Adrenal gland (tissue), 12 donors: ENCODE results near the gene PBX3. TPM values are rescaled to one million over a fixed set of nuclear protein-coding genes. Genes with fewer than 3 reads are reported as not detected.
A peak's percentile ranks its signal among the peaks of the same experiment; 100 is the strongest.

Experiments used
- DNase-seq, 7 donors: peaks; one replicate each; pipeline ENCODE4 v3.0.0-alpha.2; 2019 to 2020
- H3K27ac ChIP-seq, 5 donors: fragments of 200-600 bp; sonication (generic) in 4 of 5; 1 replicate in 3 of 5; 2 replicates in 2 of 5; pipeline versions ENCODE4 v1.5.1 to v1.8.0; 2016 to 2020; ENCODE audit warnings: mild to moderate bottlenecking in 1 of 5
- H3K27me3 ChIP-seq: fragments of 200-600 bp; 2 replicates; pipeline ENCODE4 v1.8.0; 2021
- H3K36me3 ChIP-seq, 2 donors: fragments of 200-600 bp; replicated peaks in 1 of 2; 1 replicate in 1 of 2; 2 replicates in 1 of 2; pipeline versions ENCODE4 v1.5.1 to v1.8.0; 2018 to 2022
- H3K4me1 ChIP-seq, 2 donors: fragments of 200-600 bp; replicated peaks in 1 of 2; 1 replicate in 1 of 2; 2 replicates in 1 of 2; pipeline versions ENCODE4 v1.5.1 to v1.8.0; 2018 to 2021
- H3K4me3 ChIP-seq, 4 donors: fragments of 200-600 bp; sonication (generic) in 3 of 4; one replicate each; pipeline ENCODE4 v1.5.1; 2016 to 2018
- H3K9me3 ChIP-seq, 3 donors: fragments of 200-600 bp; sonication (generic) in 1 of 3; replicated peaks in 1 of 3; 1 replicate in 2 of 3; 2 replicates in 1 of 3; pipeline versions ENCODE4 v1.5.1 to v1.8.0; 2016 to 2021
- POLR2A ChIP-seq, 2 donors: fragments of 450-650 bp; IDR thresholded peaks; one replicate each; pipeline ENCODE4 v1.6.1; 2017; ENCODE audit warnings: antibody characterized with exemption in 2 of 2, mild to moderate bottlenecking in 2 of 2, moderate library complexity in 1 of 2
- WGBS, 4 donors: extraction: QIAGEN DNeasy Blood & Tissue Kit in 2 of 4; methylation state at CpG; one replicate each; pipeline versions ENCODE4 v1.1.5 to v1.1.7; 2013 to 2017; 5-methylcytosine and 5-hydroxymethylcytosine counted together
- intact Hi-C, 2 donors: fragments of 100-400 bp; cut with DNase I; formaldehyde crosslinking; loops; one replicate each; pipeline versions ENCODE4 v1.14.1 to v1.15.0; 2022 to 2023
- polyA plus RNA-seq, 3 donors: library from polyadenylated mRNA; stranded (reverse); fragments of 200-250 nt in 2 of 3; fragments of 350-450 nt in 1 of 3; fragmentation: Illumina TruSeq in 1 of 3; extraction: RNeasy Lipid Tissue Mini Kit (QIAGEN cat#74804) in 1 of 3; gene quantifications; one replicate each; pipeline ENCODE4 v1.2.3, GENCODE V29; 2013 to 2014
- total RNA-seq, 9 donors: library from RNA; depleted of rRNA in 4 of 9; stranded (reverse); fragments of >200 nt in 4 of 9; fragments of 120-200 nt in 1 of 9; fragmentation: NEBNext Ultra II Directional in 1 of 9; extraction: Animal tissue kit (Norgen Biotek cat#: 25700) in 1 of 9; gene quantifications; one replicate each; pipeline versions ENCODE4 v1.1.0 to v1.2.4, GENCODE V29; 2013 to 2023
- TF ChIP-seq, protein P1 (sequence below), 6 experiments: fragments of 450-650 bp in 4 of 6; fragments of 200-600 bp in 2 of 6; sonication (generic) in 1 of 6; IDR thresholded peaks; 1 replicate in 5 of 6; 2 replicates in 1 of 6; pipeline versions ENCODE4 v1.5.1 to v1.8.0; 2016 to 2021; ENCODE audit warnings: antibody characterized with exemption in 6 of 6, mild to moderate bottlenecking in 2 of 6, moderate library complexity in 1 of 6
- donor health status: healthy with polysubstance abuse.
- donor health status: Bipolar disorder and iron deficiency.
- donor health status: DM: yes; HTN: yes; CAD: no.
- donor health status: DM: no; HTN: no; CAD: no.
- donor health status: DM: no; HTN: no; CAD: no.
- donor health status: DM: yes; HTN: yes; CAD: no.

The PBX3 gene
- total and polyA plus RNA-seq, 12 donors: 18.3 to 231 (median 133) TPM

DNA sequence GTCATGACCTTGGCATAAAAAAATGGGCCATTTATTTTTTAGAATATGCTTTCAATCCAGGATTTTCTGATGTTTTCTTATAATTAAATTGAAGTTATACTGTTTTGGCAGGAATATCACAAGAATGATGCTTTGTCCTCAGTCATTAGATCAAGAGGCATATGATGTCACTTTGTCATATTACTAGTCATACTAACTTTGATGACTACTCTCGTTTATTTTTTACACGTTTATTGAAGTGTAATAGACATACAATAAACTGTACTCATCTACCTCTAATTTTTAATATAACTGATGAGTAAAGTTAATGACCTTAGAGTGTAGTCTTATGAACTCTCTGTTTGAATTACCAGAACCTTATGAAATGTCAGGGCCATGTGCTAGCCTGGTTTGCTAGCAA lies 56.4 kb downstream of the PBX3 start:
- H3K4me3 ChIP-seq: no peak overlapping the region
- no peaks in the 10 kb centered on the region for H3K27me3 ChIP-seq
- no peaks in the 10 kb centered on the region for H3K9me3 ChIP-seq
- H3K36me3 ChIP-seq: no peaks in the 10 kb centered on the region
- peaks cover 0 to 15% of the 10 kb centered on the region in 2 donors for H3K4me1 ChIP-seq
- H3K27ac ChIP-seq: no peak overlapping the region
- WGBS, 4 donors: 37 to 56% (median 48%) methylated on average over 2 of the region's 2 CpGs
- TF ChIP-seq, protein P1, sequence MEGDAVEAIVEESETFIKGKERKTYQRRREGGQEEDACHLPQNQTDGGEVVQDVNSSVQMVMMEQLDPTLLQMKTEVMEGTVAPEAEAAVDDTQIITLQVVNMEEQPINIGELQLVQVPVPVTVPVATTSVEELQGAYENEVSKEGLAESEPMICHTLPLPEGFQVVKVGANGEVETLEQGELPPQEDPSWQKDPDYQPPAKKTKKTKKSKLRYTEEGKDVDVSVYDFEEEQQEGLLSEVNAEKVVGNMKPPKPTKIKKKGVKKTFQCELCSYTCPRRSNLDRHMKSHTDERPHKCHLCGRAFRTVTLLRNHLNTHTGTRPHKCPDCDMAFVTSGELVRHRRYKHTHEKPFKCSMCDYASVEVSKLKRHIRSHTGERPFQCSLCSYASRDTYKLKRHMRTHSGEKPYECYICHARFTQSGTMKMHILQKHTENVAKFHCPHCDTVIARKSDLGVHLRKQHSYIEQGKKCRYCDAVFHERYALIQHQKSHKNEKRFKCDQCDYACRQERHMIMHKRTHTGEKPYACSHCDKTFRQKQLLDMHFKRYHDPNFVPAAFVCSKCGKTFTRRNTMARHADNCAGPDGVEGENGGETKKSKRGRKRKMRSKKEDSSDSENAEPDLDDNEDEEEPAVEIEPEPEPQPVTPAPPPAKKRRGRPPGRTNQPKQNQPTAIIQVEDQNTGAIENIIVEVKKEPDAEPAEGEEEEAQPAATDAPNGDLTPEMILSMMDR (IDR thresholded peaks at IDR 0.05): no peak
- no peak for TF ChIP-seq POLR2A (IDR thresholded peaks at IDR 0.05)
- DNase-seq: no peak
- intact Hi-C loops: no loop called here

DNA sequence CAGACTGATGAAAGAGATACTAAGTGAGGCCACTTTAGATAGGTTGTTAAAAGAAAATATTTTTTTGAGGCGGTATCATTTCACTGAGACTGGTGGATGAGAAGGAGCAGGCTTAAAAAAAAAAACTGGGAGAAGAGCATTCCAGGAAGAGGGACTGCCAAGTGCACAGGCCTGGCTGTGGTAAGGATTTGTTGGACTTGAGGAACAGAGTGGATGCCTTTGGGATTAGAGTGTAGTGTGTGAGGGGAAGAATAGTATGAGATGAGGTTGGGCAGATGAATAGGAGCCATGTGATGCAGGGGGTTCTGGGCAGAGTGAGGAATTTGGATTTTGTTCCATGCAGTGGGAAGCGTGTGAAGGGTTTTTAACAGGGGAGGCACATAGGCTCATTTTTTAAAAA lies 57.9 kb downstream of the PBX3 start:
- intact Hi-C loops: no loop called here
- no peaks in the 10 kb centered on the region for H3K36me3 ChIP-seq
- no peak overlapping the region for H3K27ac ChIP-seq
- no peaks in the 10 kb centered on the region for H3K27me3 ChIP-seq
- no peaks in the 10 kb centered on the region for H3K9me3 ChIP-seq
- TF ChIP-seq, protein P1 (IDR thresholded peaks at IDR 0.05): no peak
- TF ChIP-seq POLR2A (IDR thresholded peaks at IDR 0.05): no peak
- no peak overlapping the region for H3K4me3 ChIP-seq
- peaks cover 0 to 15% of the 10 kb centered on the region in 2 donors for H3K4me1 ChIP-seq
- DNase-seq: no peak
- WGBS, 4 donors: 93 to 97% (median 96%) methylated on average over 2 of the region's 2 CpGs

DNA sequence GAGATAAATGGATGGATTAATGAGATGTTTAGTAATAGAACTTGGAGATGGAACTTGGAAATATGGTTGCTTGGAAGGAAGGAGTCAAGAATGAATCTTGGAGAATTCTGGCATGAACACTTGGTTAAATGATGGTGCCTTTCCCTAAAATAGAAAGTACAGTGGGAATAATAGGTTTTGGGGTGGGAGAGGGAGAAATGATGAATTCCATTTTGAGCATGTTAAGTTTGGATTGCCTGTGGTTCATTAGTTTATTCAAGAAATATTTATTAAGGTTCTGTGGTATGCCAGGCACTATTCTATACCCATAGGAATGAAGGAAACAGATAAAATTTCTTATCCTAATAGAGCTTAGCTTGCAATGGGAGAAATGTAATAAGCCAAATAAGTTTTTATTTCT lies 58.4 kb downstream of the PBX3 start:
- TF ChIP-seq, protein P1 (IDR thresholded peaks at IDR 0.05): no peak
- no peak for TF ChIP-seq POLR2A (IDR thresholded peaks at IDR 0.05)
- Histone ChIP-seq H3K4me3 (no peak overlapping the region), H3K9me3 (no peaks in the 10 kb centered on the region), H3K36me3 (no peaks in the 10 kb centered on the region), H3K27me3 (no peaks in the 10 kb centered on the region), H3K4me1 (peaks cover 0 to 15% of the 10 kb centered on the region in 2 donors), H3K27ac (no peak overlapping the region)
- intact Hi-C loops: no loop called here
- no peak for DNase-seq

DNA sequence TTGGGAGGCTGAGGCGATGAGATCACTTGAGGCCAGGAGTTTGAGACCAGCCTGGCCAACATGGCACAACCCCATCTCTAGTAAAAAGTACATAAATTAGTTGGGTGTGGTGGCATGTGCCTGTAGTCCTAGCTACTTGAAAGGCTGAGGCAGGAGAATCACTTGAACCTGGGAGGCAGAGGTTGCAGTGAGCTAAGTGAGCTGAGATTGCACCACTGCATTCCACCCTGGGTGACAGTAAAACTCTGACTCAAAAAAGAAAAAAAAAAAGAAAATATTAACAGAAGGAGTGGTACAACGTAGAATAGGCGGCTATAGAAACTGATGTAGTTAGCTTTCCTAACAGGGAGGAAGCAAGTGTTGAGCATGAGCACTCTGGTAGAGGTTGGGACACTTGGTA lies 59.9 kb downstream of the PBX3 start:
- H3K36me3 ChIP-seq: no peaks in the 10 kb centered on the region
- no peaks in the 10 kb centered on the region for H3K27me3 ChIP-seq
- no peaks in the 10 kb centered on the region for H3K9me3 ChIP-seq
- DNase-seq: peak in 2 of 7 donors; percentile 29 to 38
- peaks cover 0 to 15% of the 10 kb centered on the region in 2 donors for H3K4me1 ChIP-seq
- no peak overlapping the region for H3K27ac ChIP-seq
- 91 to 95% (median 94%) methylated on average over 3 of the region's 3 CpGs for WGBS, 4 donors
- intact Hi-C loops: no loop called here
- H3K4me3 ChIP-seq: no peak overlapping the region
- no peak for TF ChIP-seq POLR2A (IDR thresholded peaks at IDR 0.05)
- TF ChIP-seq, protein P1 (IDR thresholded peaks at IDR 0.05): no peak
